HCT116 (cell line): Measurements from ENCODE around the gene THRA. TPM values are rescaled to one million over a fixed set of nuclear protein-coding genes. Genes with fewer than 3 reads are reported as not detected.

Experiments used
- ATAC-seq: fragments of 200-7000 bp; cut with Tn5 transposase; 2 replicates; pipeline ENCODE4 v1.9.1; 2020; ENCODE audit warnings: mild to moderate bottlenecking, moderate library complexity
- BruUV-seq: library from RNA; stranded (reverse); fragments of 400-500 nt; replicated peaks from 2 replicates; lab custom pipeline; 2021; lab: Mats Ljungman, UMichigan
- CTCF ChIA-PET: fragments of 300-600 bp; sonication (Branson Sonifier 250); formaldehyde crosslinking; loops from one replicate; lab custom pipeline; 2021; ENCODE audit warnings: antibody characterized with exemption; lab: Charles Lee
- POLR2A ChIA-PET: fragments of 300-600, 350-600 bp; sonication (Branson Sonifier 250); formaldehyde crosslinking; loops from one replicate; lab custom pipeline; 2021; ENCODE audit warnings: antibody characterized with exemption; lab: Charles Lee
- RAD21 ChIA-PET, 2 experiments: fragments of 300-600 bp; sonication (Branson Sonifier 250); formaldehyde crosslinking; loops; one replicate each; lab custom pipeline; 2023; ENCODE audit warnings: low total read pairs in 2 of 2; ENCODE audit not compliant: uncharacterized antibody in 2 of 2, unreplicated experiment in 2 of 2, low non-redundant PET in 1 of 2; lab: Charles Lee
- DNase-seq: peaks from one replicate; pipeline ENCODE4 v3.0.0-alpha.2; 2010; ENCODE audit warnings: low read depth, low spot score
- H2AFZ ChIP-seq: fragments of 200-600 bp; shearing (Covaris generic), sonication (generic); 2 replicates; pipeline ENCODE4 v1.6.1; 2017; ENCODE audit warnings: low read depth, mixed run types, mixed read lengths, antibody characterized with exemption, low read length; ENCODE audit not compliant: poor library complexity, severe bottlenecking
- H3K27ac ChIP-seq: 2 replicates; pipeline ENCODE4 v1.5.1; 2012; ENCODE audit warnings: low read depth, low read length
- H3K27me3 ChIP-seq: fragments of 200-600 bp; sonication (generic); 2 replicates; pipeline ENCODE4 v1.6.1; 2016; ENCODE audit warnings: mixed run types, low read length, mixed read lengths; ENCODE audit not compliant: insufficient read depth
- H3K36me3 ChIP-seq, 2 experiments: fragments of 200-500 bp in 1 of 2; fragments of 200-600 bp in 1 of 2; sonication (Bioruptor generic) in 1 of 2; sonication (generic) in 1 of 2; 2 replicates each; pipeline versions ENCODE4 v1.5.1 to v1.6.1; 2014 to 2016; ENCODE audit warnings: low read length in 2 of 2, inconsistent platforms in 1 of 2, mixed read lengths in 1 of 2, mixed run types in 1 of 2; ENCODE audit not compliant: insufficient read depth in 2 of 2, control insufficient read depth in 1 of 2
- H3K4me1 ChIP-seq, 2 experiments: fragments of 200-600 bp in 1 of 2; sonication (generic) in 1 of 2; 2 replicates each; pipeline versions ENCODE4 v1.5.1 to v1.6.1; 2012 to 2017; ENCODE audit warnings: low read length in 2 of 2, inconsistent platforms in 1 of 2, mild to moderate bottlenecking in 1 of 2, mixed read lengths in 1 of 2, mixed run types in 1 of 2, moderate library complexity in 1 of 2; ENCODE audit not compliant: insufficient read depth in 2 of 2, control insufficient read depth in 1 of 2
- H3K4me2 ChIP-seq: fragments of 200-600 bp; sonication (generic); 2 replicates; pipeline ENCODE4 v1.6.1; 2017; ENCODE audit warnings: mixed run types, low read length, mixed read lengths
- H3K4me3 ChIP-seq, 2 experiments: fragments of 200-600 bp in 1 of 2; sonication (generic) in 1 of 2; replicated peaks in 1 of 2; 2 replicates each; pipeline ENCODE4 v1.5.1; 2011 to 2016; ENCODE audit warnings: low read length in 2 of 2, control low read depth in 1 of 2, low read depth in 1 of 2, mild to moderate bottlenecking in 1 of 2, mixed read lengths in 1 of 2, mixed run types in 1 of 2
- H3K79me2 ChIP-seq: fragments of 200-600 bp; sonication (generic); 2 replicates; pipeline ENCODE4 v1.6.1; 2017; ENCODE audit warnings: mild to moderate bottlenecking, mixed run types, low read length, moderate library complexity, mixed read lengths; ENCODE audit not compliant: insufficient read depth
- H3K9ac ChIP-seq: fragments of 200-600 bp; sonication (generic); 2 replicates; pipeline ENCODE4 v1.6.1; 2016; ENCODE audit warnings: low read length, mixed read lengths
- H3K9me2 ChIP-seq: fragments of 200-600 bp; sonication (generic), shearing (Covaris generic); 2 replicates; pipeline ENCODE4 v1.6.1; 2017; ENCODE audit warnings: mixed run types, mild to moderate bottlenecking, moderate library complexity; ENCODE audit not compliant: insufficient read depth
- H3K9me3 ChIP-seq, 2 experiments: fragments of 200-500 bp in 1 of 2; fragments of 200-600 bp in 1 of 2; sonication (Bioruptor generic) in 1 of 2; sonication (generic) in 1 of 2; 2 replicates each; pipeline ENCODE4 v1.6.1; 2014 to 2017; ENCODE audit warnings: low read length in 2 of 2, mixed read lengths in 2 of 2, inconsistent platforms in 1 of 2, low read depth in 1 of 2, mild to moderate bottlenecking in 1 of 2, mixed run types in 1 of 2, moderate library complexity in 1 of 2; ENCODE audit not compliant: control insufficient read depth in 1 of 2, insufficient read depth in 1 of 2
- H4K20me1 ChIP-seq: fragments of 200-600 bp; sonication (generic), shearing (Covaris generic); 2 replicates; pipeline ENCODE4 v1.6.1; 2017; ENCODE audit warnings: mixed run types, mild to moderate bottlenecking, moderate library complexity; ENCODE audit not compliant: insufficient read depth
- CBX3 ChIP-seq: IDR thresholded peaks from 2 replicates; pipeline ENCODE4 v1.6.1; 2012; ENCODE audit warnings: low read depth
- EZH2phosphoT487 ChIP-seq: fragments of 200-600 bp; IDR thresholded peaks from 2 replicates; pipeline ENCODE4 v1.6.1; 2018; ENCODE audit warnings: antibody characterized with exemption, borderline replicate concordance
- POLR2A ChIP-seq: IDR thresholded peaks from 2 replicates; pipeline ENCODE4 v1.7.0; 2011; ENCODE audit warnings: borderline replicate concordance; ENCODE audit not compliant: insufficient read depth, insufficient read length; ENCODE audit errors: extremely low read depth
- SIN3A ChIP-seq: IDR thresholded peaks from 2 replicates; pipeline ENCODE4 v1.6.1; 2012; ENCODE audit warnings: low read depth
- SRF ChIP-seq: IDR thresholded peaks from 2 replicates; pipeline ENCODE4 v1.6.1; 2012; ENCODE audit warnings: low read depth
- intact Hi-C: fragments of 100-400 bp; cut with micrococcal nuclease; formaldehyde crosslinking; loops from 2 replicates; pipeline ENCODE4 v1.10.0; 2022
- total RNA-seq: library from RNA; stranded (reverse); gene quantifications from one replicate; pipeline ENCODE4 v1.2.1, GENCODE V29; 2021; ENCODE audit not compliant: unreplicated experiment
- TF ChIP-seq, protein P1 (sequence below): IDR thresholded peaks from 2 replicates; pipeline ENCODE4 v1.6.1; 2012; ENCODE audit warnings: low read depth
- TF ChIP-seq, protein P2 (sequence below): IDR thresholded peaks from 2 replicates; pipeline ENCODE4 v1.6.1; 2012

THRA gene
- total RNA-seq, 1 experiment from 2014 or later: 23.3 TPM

GRCh38 chr17:40072735-40073346 is 10.1 kb downstream of the THRA start:
- Histone ChIP-seq H3K27me3 (no peaks in the 10 kb centered on the region), H3K9me3 (no peaks in the 10 kb centered on the region), H3K9me2 (no peaks in the 10 kb centered on the region), H3K36me3 (no peaks in the 10 kb centered on the region), H3K4me3 (no peak overlapping the region), H3K9ac (peak overlapping the region; percentile 46; the same call in 1 of the 2 replicates), H2AFZ (no peak overlapping the region), H4K20me1 (no peaks in the 10 kb centered on the region), H3K27ac (peak overlapping the region; percentile 79), H3K4me1 (peaks cover 74 to 75% of the 10 kb centered on the region in 2 experiments), H3K79me2 (peaks cover 4% of the 10 kb centered on the region; the same call in 1 of the 2 replicates), H3K4me2 (peak overlapping the region; percentile 78; the same call in 1 of the 2 replicates)
- ChIA-PET CTCF (interaction anchor here (1.1 kb wide), 1 partner anchor 14 kb away, joined by 4 read pairs; no protein-coding TSS in a partner anchor), POLR2A (interaction anchor here (0.9 to 1.6 kb wide), 2 partner anchors 10 to 28 kb away, joined by 4 to 5 read pairs; partner anchors contain the start of genes NR1D1 and THRA), RAD21 (no interaction called here)
- no peak for TF ChIP-seq POLR2A
- TF ChIP-seq EZH2phosphoT487: no peak
- TF ChIP-seq, protein P1, sequence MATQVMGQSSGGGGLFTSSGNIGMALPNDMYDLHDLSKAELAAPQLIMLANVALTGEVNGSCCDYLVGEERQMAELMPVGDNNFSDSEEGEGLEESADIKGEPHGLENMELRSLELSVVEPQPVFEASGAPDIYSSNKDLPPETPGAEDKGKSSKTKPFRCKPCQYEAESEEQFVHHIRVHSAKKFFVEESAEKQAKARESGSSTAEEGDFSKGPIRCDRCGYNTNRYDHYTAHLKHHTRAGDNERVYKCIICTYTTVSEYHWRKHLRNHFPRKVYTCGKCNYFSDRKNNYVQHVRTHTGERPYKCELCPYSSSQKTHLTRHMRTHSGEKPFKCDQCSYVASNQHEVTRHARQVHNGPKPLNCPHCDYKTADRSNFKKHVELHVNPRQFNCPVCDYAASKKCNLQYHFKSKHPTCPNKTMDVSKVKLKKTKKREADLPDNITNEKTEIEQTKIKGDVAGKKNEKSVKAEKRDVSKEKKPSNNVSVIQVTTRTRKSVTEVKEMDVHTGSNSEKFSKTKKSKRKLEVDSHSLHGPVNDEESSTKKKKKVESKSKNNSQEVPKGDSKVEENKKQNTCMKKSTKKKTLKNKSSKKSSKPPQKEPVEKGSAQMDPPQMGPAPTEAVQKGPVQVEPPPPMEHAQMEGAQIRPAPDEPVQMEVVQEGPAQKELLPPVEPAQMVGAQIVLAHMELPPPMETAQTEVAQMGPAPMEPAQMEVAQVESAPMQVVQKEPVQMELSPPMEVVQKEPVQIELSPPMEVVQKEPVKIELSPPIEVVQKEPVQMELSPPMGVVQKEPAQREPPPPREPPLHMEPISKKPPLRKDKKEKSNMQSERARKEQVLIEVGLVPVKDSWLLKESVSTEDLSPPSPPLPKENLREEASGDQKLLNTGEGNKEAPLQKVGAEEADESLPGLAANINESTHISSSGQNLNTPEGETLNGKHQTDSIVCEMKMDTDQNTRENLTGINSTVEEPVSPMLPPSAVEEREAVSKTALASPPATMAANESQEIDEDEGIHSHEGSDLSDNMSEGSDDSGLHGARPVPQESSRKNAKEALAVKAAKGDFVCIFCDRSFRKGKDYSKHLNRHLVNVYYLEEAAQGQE: no peak
- no peak for TF ChIP-seq SIN3A
- no peak for TF ChIP-seq SRF
- TF ChIP-seq, protein P2, sequence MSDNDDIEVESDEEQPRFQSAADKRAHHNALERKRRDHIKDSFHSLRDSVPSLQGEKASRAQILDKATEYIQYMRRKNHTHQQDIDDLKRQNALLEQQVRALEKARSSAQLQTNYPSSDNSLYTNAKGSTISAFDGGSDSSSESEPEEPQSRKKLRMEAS: no peak
- TF ChIP-seq CBX3: no peak
- ATAC-seq (no peak), DNase-seq (no peak)
- no TSS peak for BruUV-seq
- intact Hi-C loops: no loop called here
